GM12878 (cell line): Measurements from ENCODE around the gene CHCHD6. TPM values are rescaled to one million over a fixed set of nuclear protein-coding genes. Genes with fewer than 3 reads are reported as not detected.

Experiments used
- BCLAF1 ChIP-seq: fragments of 450-650 bp; IDR thresholded peaks from 2 replicates; pipeline ENCODE4 v1.6.1; 2017; ENCODE audit warnings: antibody characterized with exemption, mild to moderate bottlenecking, moderate library complexity
- BHLHE40 ChIP-seq, 2 experiments: fragments of 450-650 bp in 1 of 2; IDR thresholded peaks; 2 replicates each; pipeline ENCODE4 v1.6.1; 2011 to 2017; ENCODE audit warnings: low read depth in 2 of 2, borderline replicate concordance in 1 of 2, improper control_type of control experiment in 1 of 2, low read length in 1 of 2, mild to moderate bottlenecking in 1 of 2
- CTCF ChIP-seq, 3 experiments: IDR thresholded peaks in 2 of 3; conservative IDR thresholded peaks in 1 of 3; 2 replicates each; pipeline ENCODE4 v1.5.1; 2011; ENCODE audit warnings: low read depth in 3 of 3, low read length in 3 of 3, mild to moderate bottlenecking in 3 of 3, control low read depth in 2 of 3, moderate library complexity in 2 of 3, inconsistent platforms in 1 of 3, mixed read lengths in 1 of 3; ENCODE audit not compliant: control insufficient read depth in 2 of 3, insufficient read depth in 1 of 3; ENCODE audit errors: extremely low read depth in 1 of 3
- FOXK2 ChIP-seq: fragments of 450-650 bp; IDR thresholded peaks from 2 replicates; pipeline ENCODE4 v1.6.1; 2017; ENCODE audit warnings: mild to moderate bottlenecking, moderate library complexity
- IKZF1 ChIP-seq: fragments of 450-650 bp; conservative IDR thresholded peaks from 2 replicates; pipeline ENCODE4 v1.6.1; 2017; ENCODE audit warnings: antibody characterized with exemption, mild to moderate bottlenecking
- IKZF2 ChIP-seq, 2 experiments: fragments of 450-650 bp; IDR thresholded peaks; 2 replicates each; pipeline ENCODE4 v1.6.1; 2017; ENCODE audit warnings: mild to moderate bottlenecking in 2 of 2, moderate library complexity in 2 of 2
- MYB ChIP-seq: fragments of 150-350 bp; IDR thresholded peaks from 2 replicates; pipeline ENCODE4 v1.6.1; 2014; ENCODE audit warnings: mild to moderate bottlenecking, low read depth, low read length, borderline replicate concordance
- NBN ChIP-seq: fragments of 450-650 bp; IDR thresholded peaks from 2 replicates; pipeline ENCODE4 v1.6.1; 2016
- NFIC ChIP-seq: IDR thresholded peaks from 2 replicates; pipeline ENCODE4 v1.6.1; 2012; ENCODE audit warnings: low read depth, mild to moderate bottlenecking, inconsistent platforms, low read length, moderate library complexity
- NRF1 ChIP-seq: conservative IDR thresholded peaks from 2 replicates; pipeline ENCODE4 v1.6.1; 2011; ENCODE audit warnings: mild to moderate bottlenecking, low read depth, low read length, improper control_type of control experiment
- PAX5 ChIP-seq: IDR thresholded peaks from 2 replicates; pipeline ENCODE4 v1.6.1; 2011; ENCODE audit warnings: low read depth, low read length, borderline replicate concordance
- PML ChIP-seq: IDR thresholded peaks from 2 replicates; pipeline ENCODE4 v1.6.1; 2012; ENCODE audit warnings: low read length, inconsistent platforms
- RUNX3 ChIP-seq: IDR thresholded peaks from 2 replicates; pipeline ENCODE4 v1.6.1; 2012; ENCODE audit warnings: low read length, inconsistent platforms
- SPI1 ChIP-seq: IDR thresholded peaks from 2 replicates; pipeline ENCODE4 v1.6.1; 2011; ENCODE audit warnings: low read depth, mild to moderate bottlenecking, low read length, moderate library complexity, borderline replicate concordance; ENCODE audit not compliant: insufficient read depth
- WRNIP1 ChIP-seq: IDR thresholded peaks from 2 replicates; pipeline ENCODE4 v1.6.1; 2011; ENCODE audit warnings: low read depth, low read length, improper control_type of control experiment, borderline replicate concordance
- YBX1 ChIP-seq: fragments of 450-650 bp; IDR thresholded peaks from 2 replicates; pipeline ENCODE4 v1.6.1; 2016; ENCODE audit warnings: antibody characterized with exemption
- ZBED1 ChIP-seq: IDR thresholded peaks from 2 replicates; pipeline ENCODE4 v1.6.1; 2016; ENCODE audit warnings: borderline replicate concordance
- ZBTB33 ChIP-seq: fragments of 450-650 bp; IDR thresholded peaks from 2 replicates; pipeline ENCODE4 v1.6.1; 2017; ENCODE audit warnings: mild to moderate bottlenecking
- ZNF687 ChIP-seq: fragments of 450-650 bp; IDR thresholded peaks from 2 replicates; pipeline ENCODE4 v1.6.1; 2017; ENCODE audit warnings: mild to moderate bottlenecking, moderate library complexity
- ZSCAN29 ChIP-seq: fragments of 450-650 bp; IDR thresholded peaks from 2 replicates; pipeline ENCODE4 v1.6.1; 2017; ENCODE audit warnings: mild to moderate bottlenecking, moderate library complexity
- polyA plus RNA-seq, 11 experiments: library from polyadenylated mRNA; depleted of rRNA in 4 of 11; unstranded in 6 of 11; stranded (reverse) in 5 of 11; fragments of >200 nt; fragmentation: Nextera tagmentation in 4 of 11; fragmentation: Illumina TruSeq in 1 of 11; extraction: Ambion mirVana in 4 of 11; extraction: Trizol in 1 of 11; gene quantifications; 1 replicate in 1 of 11; 2 replicates in 10 of 11; pipeline versions ENCODE4 v1.2.1 to v1.2.3, GENCODE V29; 2011 to 2016; ENCODE audit warnings: inconsistent platforms in 2 of 11, missing spikeins in 2 of 11, low read depth in 1 of 11
- total RNA-seq, 4 experiments: library from RNA; depleted of rRNA in 3 of 4; stranded (reverse); fragments of >200 nt in 3 of 4; fragmentation: Illumina TruSeq in 1 of 4; extraction: Trizol in 1 of 4; gene quantifications; 2 replicates each; pipeline versions ENCODE4 v1.2.1 to v1.2.3, GENCODE V29; 2013 to 2021

CHCHD6 gene
- total and polyA plus RNA-seq, 10 of the 15 experiments (the other 5 are each of a cell fraction or from before 2014, with no cell fraction given): 2.7 to 16.7 (median 12.3) TPM

GRCh38 chr3:126982471-126983175 lies 278.6 kb downstream of the CHCHD6 start, which contains the start of gene PLXNA1 (continued):
- TF ChIP-seq YBX1: no peak
- TF ChIP-seq FOXK2: no peak
- no peak for TF ChIP-seq ZSCAN29
- no peak; the same call in 1 of the 2 replicates for TF ChIP-seq ZNF687
- TF ChIP-seq NFIC: no peak
- peak; percentile 94 to 96 (median 96) for TF ChIP-seq CTCF (IDR thresholded peaks at IDR 0.05 in 2 of 3, conservative IDR thresholded peaks at IDR 0.05 in 1 of 3; ENCODE audit: control insufficient read depth in 2 of 3, extremely low read depth in 1 of 3, insufficient read depth in 1 of 3, low read depth in 3 of 3, low read length in 3 of 3)
- no peak for TF ChIP-seq IKZF2 (IDR thresholded peaks at IDR 0.05)
- peak; percentile 70; the same call in 1 of the 2 replicates for TF ChIP-seq NBN
- peak; percentile 73; the same call in 1 of the 2 replicates for TF ChIP-seq PAX5
- peak; percentile 90 for TF ChIP-seq IKZF1
- TF ChIP-seq BHLHE40 (IDR thresholded peaks at IDR 0.05; ENCODE audit: borderline replicate concordance in 1 of 2, low read depth in 2 of 2, low read length in 1 of 2): peak in 1 of 2 experiments; percentile 63; a peak in 2 of 4 replicates
- no peak for TF ChIP-seq ZBTB33
- no peak for TF ChIP-seq PML
- no peak for TF ChIP-seq MYB
- TF ChIP-seq SPI1: no peak
- no peak for TF ChIP-seq ZBED1
- TF ChIP-seq RUNX3: no peak
- TF ChIP-seq WRNIP1: no peak
- no peak for TF ChIP-seq BCLAF1
- TF ChIP-seq NRF1: peak; percentile 49
